Breast epithelium (tissue), 3 donors: ENCODE measurements around the gene LPIN3.
"Not testable (repeated sequence)": the region's sequence is repeated elsewhere in the genome, so short reads cannot be mapped to it uniquely, and the experiment has no call there.

Experiments
- CTCF ChIP-seq, 3 donors: fragments of 450-650 bp; IDR thresholded peaks; one replicate each; pipeline ENCODE4 v1.5.1; 2016 to 2017; ENCODE audit warnings: antibody characterized with exemption in 3 of 3, mild to moderate bottlenecking in 3 of 3, moderate library complexity in 3 of 3
- POLR2AphosphoS5 ChIP-seq, 3 donors: sonication (generic); formaldehyde crosslinking; IDR thresholded peaks; one replicate each; pipeline ENCODE4 v1.6.1; 2017; ENCODE audit warnings: antibody characterized with exemption in 3 of 3

DNA sequence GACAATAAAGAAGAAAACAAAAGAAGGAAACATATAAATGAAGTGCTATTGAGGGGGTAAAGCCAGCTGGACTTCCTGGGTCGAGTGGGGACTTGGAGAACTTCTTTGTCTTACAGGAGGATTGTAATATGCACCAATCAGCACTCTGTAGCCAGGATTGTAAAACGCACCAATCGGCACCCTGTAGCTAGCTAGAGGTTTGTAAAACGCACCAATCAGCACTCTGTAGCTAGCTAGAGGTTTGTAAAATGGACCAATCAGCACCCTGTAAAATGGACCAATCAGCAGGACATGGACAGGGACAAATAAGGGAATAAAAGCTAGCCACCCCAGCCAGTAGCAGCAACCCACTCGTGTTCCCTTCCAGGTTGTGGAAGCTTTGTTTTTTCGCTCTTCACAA is 28.6 kb upstream of the LPIN3 start:
- TF ChIP-seq CTCF, POLR2AphosphoS5 (IDR thresholded peaks at IDR 0.05): not testable (repeated sequence)
